GM11168 (cell line): ENCODE data around the gene CCDC9B.

Experiments used
- in situ Hi-C: fragments of 300-500 bp; cut with MboI; formaldehyde crosslinking; loops from one replicate; pipeline ENCODE4 v1.12.0; 2022; ENCODE audit warnings: low sequenced_read_pairs; ENCODE audit not compliant: unreplicated experiment

CCDC9B gene

DNA sequence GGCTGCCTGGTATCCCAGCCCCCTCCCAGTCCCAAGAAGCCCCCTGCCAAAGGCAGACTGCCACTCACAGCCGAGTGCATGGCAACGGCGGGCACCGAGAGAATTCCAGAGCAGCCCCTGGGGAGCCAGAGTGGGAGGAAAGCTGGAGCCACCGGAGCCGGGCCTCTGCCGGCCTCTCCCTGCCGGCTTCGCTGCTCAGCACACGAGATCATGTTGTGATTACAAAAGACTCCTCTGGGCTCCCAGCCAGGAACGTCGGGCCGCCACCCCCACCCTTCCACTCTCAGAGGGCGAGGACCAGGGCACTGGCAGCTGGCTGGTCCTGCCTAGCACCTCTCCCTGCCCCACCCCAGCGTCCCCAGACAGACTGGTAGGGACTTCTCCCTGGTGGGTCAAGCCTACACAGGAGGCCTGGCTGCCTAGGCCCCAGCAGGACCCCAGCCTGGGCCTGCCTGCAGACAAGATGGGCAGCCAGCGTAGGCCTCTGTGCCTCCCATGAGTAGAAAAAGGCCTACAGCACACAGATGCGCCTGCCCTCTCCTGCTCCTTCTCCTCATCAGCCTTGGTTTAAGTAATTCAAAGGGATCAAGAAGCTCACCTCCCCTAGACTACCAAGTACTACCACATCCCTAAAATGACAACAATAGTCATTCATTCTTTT lies at the start of gene CCDC9B:
TSS of gene CCDC9B (minus strand) at position 200 of the 661 bp plus-strand sequence. CDS start at position 80, 120 bp downstream.
- in situ Hi-C loops, result loop anchor here (25.0 kb wide), 1 partner anchor 421 kb away; the partner anchor contains the start of genes C15orf62, GCHFR and RMDN3

DNA sequence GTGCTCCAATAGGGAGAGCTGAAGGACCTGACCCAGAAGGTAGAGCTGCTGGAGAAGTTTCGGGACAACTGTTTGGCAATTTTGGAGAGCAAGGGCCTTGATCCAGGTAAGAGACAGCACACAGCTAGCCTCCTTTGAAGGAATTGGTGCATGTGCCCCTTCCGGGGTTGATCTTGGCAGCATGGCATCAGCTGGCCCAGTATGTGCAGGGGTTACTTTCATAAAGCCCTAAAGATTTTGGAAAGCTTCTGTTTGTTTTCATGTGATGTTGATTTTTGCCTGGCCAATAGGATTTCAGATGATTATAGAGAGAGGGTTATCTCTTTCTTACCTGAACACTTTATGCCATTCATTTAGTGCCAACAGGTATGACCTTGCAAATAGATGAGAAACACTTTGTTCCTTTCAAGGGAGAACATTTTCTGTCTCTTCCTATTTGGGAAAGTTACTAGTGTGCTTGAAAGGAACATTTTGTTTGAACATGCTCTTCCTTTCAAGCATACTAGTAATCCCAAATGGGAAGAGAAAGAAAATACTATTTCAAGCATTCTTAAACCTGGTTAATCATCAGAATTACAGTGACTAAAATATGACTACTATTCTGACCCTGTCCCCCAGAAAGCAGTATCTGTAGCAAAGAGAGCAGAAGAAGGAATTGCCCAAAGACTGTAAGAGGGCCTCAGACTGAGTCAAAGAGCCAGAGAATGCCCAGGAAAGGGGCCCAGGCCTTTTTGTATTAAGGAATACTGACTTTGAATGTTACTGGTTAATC lies 49.3 kb upstream of the CCDC9B start:
- in situ Hi-C loops, result no loop called here

DNA sequence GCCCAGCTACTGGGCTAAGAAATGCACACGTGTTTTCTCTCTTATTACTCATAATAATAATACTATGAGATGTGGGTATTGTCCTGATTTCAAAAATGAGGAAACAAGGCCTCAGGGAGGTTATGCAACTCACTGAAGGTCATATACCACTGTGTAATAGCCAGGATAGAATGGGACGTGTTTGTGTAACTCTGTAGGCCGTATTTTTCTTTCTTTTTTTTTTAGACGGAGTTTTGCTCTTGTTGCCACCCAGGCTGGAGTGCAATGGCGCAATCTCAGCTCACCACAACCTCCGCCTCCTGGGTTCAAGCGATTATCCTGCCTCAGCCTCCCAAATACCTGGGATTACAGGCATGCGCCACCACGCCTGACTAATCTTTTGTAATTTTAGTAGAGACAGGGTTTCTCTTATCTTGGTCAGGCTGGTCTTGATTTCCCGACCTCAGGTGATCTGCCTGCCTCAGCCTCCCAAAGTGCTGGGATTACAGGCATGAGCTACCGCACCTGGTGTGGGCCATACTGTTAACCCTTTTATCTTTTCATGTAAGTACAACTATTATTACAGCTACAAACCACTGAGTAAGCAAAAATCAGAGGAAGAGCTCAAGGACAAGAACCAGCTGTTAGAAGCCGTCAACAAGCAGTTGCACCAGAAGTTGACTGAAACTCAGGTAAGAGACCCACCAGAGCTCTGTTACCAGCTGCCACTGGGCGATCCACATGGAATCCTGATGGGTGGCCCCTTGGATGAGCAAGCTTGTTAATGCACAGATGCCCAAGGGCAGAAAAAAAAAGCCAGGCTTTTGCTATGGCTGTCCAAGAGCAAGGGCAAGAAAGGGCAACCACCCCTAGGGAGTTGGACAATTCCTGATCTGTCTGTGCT lies 48.4 kb upstream of the CCDC9B start:
- in situ Hi-C loops, result no loop called here

DNA sequence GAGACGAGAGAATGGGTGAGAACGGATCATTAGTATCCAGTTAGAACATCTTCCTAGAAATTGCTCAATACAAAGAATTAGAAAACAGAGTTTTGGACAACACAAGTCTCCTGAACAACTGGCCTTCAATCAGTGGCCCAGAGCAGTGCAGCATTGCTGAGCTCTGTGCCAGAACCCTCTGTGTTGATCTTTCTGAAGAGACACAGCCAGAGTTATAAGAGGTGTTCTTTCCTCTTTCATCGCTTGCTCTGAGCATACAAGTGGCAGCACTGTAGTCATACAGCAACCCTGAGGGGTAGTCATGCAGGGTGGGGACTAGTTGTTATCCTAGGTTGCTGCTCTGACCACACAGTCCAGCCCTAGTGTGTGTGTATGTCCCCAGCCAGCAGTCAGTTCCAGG lies 45.7 kb upstream of the CCDC9B start:
- in situ Hi-C loops, result no loop called here

DNA sequence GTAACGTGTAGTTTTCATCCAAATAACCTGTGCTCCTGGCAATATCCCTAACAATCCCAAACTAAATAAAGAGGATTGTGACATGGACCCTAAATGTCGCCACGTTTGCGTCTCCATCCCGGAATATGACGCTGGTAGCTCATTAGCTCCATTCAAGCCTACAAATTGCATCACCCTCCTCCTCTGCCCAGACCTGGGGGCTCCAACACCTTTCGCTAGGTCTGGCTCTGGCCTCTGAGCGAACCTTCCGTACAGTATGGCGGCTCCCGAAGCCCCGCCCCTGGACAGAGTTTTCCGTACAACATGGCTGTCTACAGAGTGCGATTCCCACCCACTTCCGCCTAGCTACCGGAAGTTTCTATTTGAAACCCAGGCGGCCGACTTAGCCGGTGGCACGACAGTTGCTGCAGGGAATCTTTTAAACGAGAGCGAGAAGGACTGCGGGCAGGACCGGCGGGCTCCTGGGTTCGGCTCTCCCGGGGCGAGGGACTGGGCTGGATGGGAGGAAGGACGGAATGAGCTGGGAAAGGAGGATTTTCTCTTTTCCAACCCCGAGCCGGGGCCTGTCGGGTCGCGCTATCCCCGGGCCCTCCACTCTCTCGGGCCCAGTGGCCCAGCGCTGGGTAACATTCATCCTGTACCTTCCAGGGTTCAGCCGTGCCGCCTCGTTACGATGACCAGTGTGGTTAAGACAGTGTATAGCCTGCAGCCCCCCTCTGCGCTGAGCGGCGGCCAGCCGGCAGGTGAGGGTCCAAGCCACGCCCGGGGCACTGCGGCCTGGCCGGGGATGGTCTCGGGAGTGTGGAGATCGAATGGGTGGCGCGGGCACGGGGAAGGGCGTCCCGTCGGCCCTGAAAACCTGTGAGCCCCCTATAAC lies 42.1 kb upstream of the CCDC9B start, which contains the start of gene KNSTRN:
TSS of gene KNSTRN (plus strand) at position 142 of the 877 bp plus-strand sequence. CDS start at position 257, 115 bp downstream.
- in situ Hi-C loops, result no loop called here

DNA sequence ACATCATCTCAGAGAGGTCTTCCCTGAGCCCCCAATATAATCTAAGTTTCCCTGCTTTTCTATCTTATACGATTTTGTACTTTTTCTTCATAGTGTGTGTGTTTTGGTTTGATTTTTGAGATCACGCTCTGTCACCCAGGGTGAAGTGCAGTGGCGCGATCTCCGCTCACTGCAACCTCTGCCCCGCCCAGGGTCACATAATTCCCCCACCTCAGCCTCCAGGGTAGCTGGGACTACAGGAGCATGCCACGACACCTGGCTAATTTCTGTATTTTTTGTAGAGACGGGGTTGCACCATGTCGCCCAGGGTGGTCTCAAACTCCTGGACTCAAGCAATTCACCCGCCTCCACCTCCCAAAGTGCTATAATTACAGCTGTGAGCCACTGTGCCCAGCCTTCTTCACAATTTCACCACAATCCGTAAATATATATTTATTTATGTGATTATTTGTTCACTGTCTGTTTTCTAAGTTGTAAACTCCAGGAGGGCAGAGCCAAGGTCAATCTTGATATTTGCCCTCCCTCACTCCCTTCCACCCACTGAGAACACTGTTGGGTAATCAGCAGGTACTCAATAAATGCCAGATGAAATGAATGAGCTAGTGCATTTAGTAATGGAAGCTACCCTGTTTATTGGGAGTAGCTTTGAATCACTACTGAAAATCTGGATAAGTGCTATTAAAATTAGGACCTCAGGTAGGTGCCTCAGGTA lies 41.2 kb upstream of the CCDC9B start:
- in situ Hi-C loops, result no loop called here

DNA sequence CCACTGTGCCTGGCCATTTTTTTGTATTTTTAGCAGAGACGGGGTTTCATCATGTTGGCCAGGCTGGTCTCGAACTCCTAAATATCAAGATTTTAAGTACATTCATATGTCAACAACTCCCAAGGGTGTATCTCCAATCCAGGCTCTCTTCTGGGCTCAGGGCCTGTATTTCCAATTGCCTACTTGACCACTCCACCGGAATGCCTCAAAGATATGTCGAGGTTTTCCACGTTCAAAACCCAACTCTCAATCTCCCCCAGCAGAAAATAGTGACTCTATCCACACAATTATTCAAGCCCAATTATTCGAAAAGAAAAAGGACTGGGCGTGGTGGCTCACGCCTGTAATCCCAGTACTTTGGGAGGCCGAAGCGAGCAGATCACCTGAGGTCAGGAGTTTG lies 39.9 kb upstream of the CCDC9B start:
- in situ Hi-C loops, result no loop called here

DNA sequence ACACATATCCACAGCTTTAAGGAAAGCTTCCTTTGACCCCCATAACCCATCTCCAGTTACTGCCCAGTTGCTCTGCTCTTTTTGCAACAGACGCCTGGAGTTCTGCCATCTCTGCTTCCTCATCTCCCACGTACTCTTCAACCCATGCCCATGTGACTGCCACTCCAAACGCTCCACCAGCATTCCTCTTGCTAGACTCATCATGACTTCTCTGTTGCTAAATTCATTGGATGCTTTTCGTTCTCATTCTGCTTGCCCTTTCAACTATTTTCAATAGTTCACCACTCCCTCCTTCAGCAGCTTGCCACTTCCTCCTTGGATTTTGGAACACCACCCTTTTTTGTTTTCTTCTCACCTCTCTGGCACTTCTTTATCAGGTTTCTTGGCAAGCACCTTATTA lies 39.1 kb upstream of the CCDC9B start:
- in situ Hi-C loops, result no loop called here

DNA sequence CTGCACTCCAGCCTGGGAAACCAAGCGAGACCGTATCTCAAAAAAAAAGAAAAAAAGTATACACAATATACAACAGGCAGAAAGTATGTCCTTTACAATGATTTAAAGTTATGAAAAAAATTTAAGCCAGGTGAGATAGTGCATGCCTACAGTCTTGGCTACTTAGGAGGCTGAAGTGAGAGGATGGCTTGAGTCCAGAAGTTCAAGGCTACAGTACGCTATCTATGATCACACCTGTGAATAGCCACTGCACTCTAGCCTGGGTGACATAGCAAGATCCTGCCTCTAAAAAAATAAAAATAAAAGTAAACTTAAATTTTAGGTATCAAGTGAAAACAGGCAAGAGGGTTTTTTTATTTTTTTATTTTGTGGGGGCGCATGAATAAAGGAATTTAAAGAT lies 38.6 kb upstream of the CCDC9B start:
- in situ Hi-C loops, result no loop called here

DNA sequence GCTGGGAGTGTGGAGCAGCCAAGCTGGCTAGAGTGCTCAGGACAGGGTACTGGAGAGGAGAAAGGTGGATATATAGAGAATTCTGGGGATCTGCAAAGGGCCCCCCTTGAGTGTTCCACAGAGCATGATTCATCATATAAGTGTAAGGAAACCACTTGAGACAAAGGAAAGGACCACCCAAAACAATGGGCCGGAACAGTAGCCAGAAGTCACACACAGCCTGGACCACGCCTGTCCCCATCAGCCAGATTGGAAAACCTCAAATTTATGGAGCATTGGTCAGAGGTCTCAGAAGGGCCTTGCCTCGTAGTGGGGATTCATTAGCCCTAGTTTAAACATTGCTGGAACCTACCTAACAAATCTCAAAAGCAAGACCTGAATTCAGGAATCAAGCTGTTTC lies 36.9 kb upstream of the CCDC9B start:
- in situ Hi-C loops, result no loop called here

DNA sequence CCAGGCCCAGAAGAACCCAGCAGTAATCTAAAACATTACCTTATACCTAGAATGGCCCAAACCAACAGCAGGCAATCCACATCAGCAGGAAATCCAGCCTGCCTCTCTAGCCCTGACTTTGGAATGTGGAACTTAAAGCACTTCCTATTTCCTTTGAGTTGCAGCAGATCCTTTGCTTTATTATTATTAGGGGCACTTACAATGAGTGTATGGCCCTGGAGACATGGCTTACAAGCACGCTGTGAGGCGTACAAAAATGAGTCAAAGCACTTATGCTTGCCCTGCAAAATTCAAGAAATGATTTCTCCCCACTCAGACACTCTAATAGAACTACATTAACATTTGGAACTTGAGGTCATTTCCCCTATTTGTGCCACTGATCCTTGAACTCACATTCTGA lies 32.2 kb upstream of the CCDC9B start:
- in situ Hi-C loops, result no loop called here

DNA sequence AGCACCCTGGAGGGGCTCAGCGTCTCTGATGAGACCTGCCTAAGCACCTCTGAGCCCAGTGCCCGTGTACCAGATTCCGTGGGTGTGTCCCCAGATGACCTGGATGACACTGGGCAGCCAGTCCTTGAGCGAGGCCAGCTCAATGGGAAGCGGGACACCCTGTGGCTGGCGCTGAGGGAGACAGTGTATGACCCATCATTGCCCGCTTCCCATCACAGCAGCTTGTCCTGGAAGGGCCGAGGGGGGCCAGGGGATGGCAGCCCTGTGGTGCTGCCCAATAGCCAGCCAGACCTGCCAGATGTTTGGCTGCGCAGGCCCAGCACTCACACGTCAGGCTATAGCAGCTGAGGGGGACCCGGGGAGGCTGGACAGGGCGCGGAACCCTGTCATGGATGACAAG lies 29.2 kb upstream of the CCDC9B start:
- in situ Hi-C loops, result no loop called here

DNA sequence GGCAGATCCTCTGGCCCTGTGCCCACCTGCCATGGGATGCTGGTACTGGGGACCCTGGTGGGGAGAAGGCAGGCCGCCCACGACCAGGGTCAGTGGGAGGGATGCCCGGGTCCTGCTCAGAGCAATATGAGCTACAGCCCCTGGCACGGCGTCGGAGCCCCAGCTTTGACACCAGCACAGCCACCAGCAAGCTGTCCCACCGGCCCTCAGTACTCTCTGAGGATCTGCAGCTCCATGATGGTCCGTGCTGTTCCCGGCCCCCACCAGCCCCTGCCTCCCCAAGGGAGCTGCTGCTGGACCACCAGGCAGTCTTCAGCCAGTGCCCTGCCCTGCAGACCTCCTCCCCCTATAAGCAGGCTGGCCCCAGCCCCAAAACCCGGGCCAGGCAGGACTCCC lies 28.7 kb upstream of the CCDC9B start:
- in situ Hi-C loops, result no loop called here

DNA sequence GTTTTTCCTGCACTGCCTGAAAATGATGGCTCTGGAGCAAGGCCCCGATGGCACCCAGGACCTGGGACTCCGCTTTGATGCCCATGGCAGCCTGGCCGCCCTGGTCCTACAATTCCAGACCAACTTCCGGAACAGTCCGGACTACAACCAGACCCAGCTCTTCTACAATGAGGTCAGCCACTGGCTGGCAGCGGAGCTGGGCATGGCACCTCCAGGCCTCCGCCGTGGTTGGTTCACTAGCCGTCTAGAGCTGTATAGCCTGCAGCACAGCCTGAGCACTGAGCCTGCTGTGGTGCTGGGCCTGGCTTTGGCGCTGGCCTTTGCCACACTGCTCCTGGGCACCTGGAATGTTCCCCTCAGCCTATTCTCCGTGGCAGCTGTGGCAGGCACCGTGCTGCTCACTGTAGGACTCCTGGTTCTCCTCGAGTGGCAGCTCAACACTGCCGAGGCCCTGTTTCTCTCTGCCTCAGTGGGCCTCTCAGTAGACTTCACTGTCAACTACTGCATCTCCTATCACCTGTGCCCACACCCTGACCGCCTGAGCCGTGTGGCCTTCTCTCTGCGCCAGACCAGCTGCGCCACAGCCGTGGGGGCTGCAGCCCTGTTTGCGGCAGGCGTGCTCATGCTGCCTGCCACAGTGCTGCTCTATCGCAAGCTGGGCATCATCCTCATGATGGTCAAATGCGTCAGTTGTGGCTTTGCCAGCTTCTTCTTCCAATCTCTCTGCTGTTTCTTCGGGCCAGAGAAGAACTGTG lies 28.2 kb upstream of the CCDC9B start:
- in situ Hi-C loops, result no loop called here

DNA sequence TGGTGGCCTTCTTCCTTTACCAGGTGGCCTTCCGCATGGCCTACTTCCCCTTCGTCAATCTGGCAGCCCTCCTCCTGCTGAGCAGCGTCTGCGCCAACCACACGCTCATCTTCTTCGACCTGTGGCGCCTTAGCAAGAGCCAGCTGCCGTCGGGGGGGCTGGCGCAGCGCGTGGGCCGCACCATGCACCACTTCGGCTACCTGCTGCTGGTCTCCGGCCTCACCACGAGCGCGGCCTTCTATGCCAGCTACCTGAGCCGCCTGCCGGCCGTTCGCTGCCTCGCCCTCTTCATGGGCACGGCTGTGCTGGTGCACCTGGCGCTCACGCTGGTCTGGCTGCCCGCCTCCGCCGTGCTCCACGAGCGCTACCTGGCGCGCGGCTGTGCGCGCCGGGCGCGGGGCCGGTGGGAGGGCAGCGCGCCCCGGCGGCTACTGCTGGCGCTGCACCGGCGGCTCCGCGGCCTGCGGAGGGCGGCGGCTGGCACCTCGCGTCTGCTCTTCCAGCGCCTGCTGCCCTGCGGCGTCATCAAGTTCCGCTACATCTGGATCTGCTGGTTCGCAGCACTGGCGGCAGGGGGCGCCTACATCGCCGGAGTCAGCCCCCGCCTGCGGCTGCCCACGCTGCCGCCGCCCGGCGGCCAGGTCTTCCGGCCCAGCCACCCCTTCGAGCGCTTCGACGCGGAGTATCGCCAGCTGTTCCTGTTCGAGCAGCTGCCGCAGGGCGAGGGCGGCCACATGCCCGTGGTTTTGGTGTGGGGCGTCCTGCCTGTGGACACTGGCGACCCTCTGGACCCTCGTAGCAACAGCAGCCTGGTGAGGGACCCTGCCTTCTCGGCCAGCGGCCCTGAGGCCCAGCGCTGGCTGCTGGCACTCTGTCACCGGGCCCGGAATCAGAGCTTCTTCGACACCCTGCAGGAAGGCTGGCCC lies 27.2 kb upstream of the CCDC9B start:
- in situ Hi-C loops, result no loop called here

DNA sequence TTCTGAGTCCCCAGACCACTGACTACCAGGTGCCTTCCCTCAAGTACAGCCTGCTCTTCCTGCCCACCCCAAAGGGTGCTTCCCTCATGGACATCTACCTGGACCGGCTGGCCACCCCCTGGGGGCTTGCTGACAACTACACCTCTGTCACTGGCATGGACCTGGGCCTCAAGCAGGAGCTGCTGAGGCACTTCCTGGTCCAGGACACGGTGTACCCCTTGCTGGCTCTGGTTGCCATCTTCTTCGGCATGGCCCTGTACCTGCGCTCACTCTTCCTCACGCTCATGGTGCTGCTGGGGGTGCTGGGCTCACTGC lies 26.6 kb upstream of the CCDC9B start:
- in situ Hi-C loops, result no loop called here

DNA sequence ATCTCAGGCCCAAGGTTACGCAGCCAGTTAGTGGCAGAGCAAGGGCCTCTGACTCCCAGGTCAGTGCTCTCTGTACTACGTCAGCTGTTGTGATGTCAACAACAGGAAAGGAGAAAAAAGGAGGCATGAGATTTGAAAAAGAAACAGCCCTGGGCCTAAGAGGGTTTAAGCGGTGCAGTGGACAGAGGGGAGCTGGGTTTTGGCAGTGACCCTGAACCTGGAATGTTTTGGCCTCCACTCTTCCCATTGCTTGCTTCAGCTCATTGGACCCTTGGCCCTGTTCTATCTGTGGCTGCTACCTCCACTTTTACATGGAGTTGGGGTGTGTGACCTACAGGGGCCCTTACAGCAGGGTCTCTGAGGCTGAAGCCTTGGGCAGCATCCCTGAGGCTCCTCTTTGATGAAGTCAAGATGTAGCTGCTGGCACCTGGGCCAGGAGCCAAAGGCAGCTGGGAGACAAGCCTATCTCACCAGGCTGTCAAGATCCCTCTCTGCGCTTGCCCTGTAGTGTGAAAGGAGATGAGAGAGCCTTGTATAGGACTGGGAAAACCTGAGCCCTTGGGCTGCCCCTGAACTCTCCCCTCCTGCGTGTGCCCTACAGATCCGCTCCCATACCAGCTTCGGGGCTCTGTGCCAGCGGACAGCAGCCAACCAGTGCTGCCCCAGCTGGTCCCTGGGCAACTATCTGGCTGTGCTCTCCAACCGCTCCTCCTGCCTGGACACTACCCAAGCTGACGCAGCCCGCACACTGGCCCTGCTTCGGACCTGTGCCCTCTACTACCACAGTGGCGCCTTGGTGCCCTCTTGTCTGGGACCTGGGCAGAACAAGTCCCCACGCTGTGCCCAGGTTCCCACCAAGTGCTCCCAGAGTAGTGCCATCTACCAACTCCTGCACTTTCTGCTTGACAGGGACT lies 26.0 kb upstream of the CCDC9B start:
- in situ Hi-C loops, result no loop called here
